ENCODE data around the gene STARD8. TPM values are rescaled to one million over a fixed set of nuclear protein-coding genes. Genes with fewer than 3 reads are reported as not detected.
"Not testable (repeated sequence)": the region's sequence is repeated elsewhere in the genome, so short reads cannot be mapped to it uniquely, and the experiment has no call there.

STARD8 gene
- total and polyA plus RNA-seq, 7 donors: 4.2 to 25.8 (median 8.8) TPM

GRCh38 chrX:68627986-68628385 lies 19.5 kb upstream of the STARD8 start:
- no peaks in the 10 kb centered on the region for H3K36me3 ChIP-seq (ENCODE audit: insufficient read depth in 1 of 2, low read depth in 1 of 2)
- WGBS, 3 donors: 79 to 96% (median 94%) methylated on average over 5 of the region's 5 CpGs
- H3K27me3 ChIP-seq (ENCODE audit: insufficient read depth in 3 of 3, low read length in 2 of 3): peaks cover 0 to 9% (median 0%) of the 10 kb centered on the region in 3 donors
- no peak overlapping the region for H3K4me3 ChIP-seq
- no peak for DNase-seq
- intact Hi-C loops (cut with DNase I): no loop called here
- H3K27ac ChIP-seq: no peak overlapping the region
- ATAC-seq: no peak
- H3K4me1 ChIP-seq: no peaks in the 10 kb centered on the region
- TF ChIP-seq CTCF (IDR thresholded peaks at IDR 0.05): no peak
- no peaks in the 10 kb centered on the region for H3K9me3 ChIP-seq

- DNase-seq; H3K4me1 ChIP-seq; ATAC-seq; intact Hi-C loops (cut with DNase I); H3K27ac ChIP-seq; H3K27me3 ChIP-seq (ENCODE audit: insufficient read depth in 3 of 3, low read length in 2 of 3); H3K4me3 ChIP-seq; H3K9me3 ChIP-seq; H3K36me3 ChIP-seq (ENCODE audit: insufficient read depth in 1 of 2, low read depth in 1 of 2): not testable (repeated sequence)
- WGBS, 3 donors: 79 to 90% (median 83%) methylated on average over 2 to 5 of the region's 7 CpGs
These were observed 17.5 kb upstream of the STARD8 start for GRCh38 chrX:68629936-68630335.

DNA sequence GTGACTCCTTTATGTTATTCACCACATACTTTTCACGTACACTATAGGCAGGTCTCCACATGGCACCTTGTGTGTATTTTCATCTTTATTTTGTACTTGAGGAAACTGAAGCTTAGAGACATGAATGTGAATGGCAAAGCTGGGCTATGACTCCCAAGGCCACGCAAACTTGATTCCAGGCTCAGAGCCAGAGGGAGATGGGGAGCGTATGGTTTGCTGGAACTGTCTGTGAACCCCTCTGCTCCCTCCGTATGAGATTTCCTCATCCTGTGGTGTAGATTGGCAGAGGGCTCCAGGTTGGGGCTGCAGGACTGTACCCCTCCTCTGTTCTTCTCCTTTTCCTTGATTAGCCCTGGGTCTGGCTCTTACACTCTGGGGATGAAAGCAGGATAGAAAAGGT lies 16.1 kb upstream of the STARD8 start:
- 56 to 73% (median 57%) methylated on average over 4 of the region's 4 CpGs for WGBS, 3 donors
- ATAC-seq: no peak
- TF ChIP-seq CTCF (IDR thresholded peaks at IDR 0.05): no peak

GRCh38 chrX:68632491-68632890 lies 15.0 kb upstream of the STARD8 start:
- 77 to 92% (median 83%) methylated on average over 2 of the region's 2 CpGs for WGBS, 3 donors
- Histone ChIP-seq H3K4me3 (no peak overlapping the region), H3K4me1 (no peaks in the 10 kb centered on the region), H3K27ac (no peak overlapping the region), H3K9me3 (no peaks in the 10 kb centered on the region), H3K27me3 (ENCODE audit: insufficient read depth in 3 of 3, low read length in 2 of 3) (peaks cover 0 to 11% (median 0%) of the 10 kb centered on the region in 3 donors), H3K36me3 (ENCODE audit: insufficient read depth in 1 of 2, low read depth in 1 of 2) (no peaks in the 10 kb centered on the region)
- ATAC-seq (no peak), DNase-seq (no peak)
- no peak for TF ChIP-seq CTCF (IDR thresholded peaks at IDR 0.05)
- intact Hi-C loops (cut with DNase I): no loop called here

More for the DNA sequence above, 16.1 kb upstream of the STARD8 start:
- Histone ChIP-seq H3K36me3 (ENCODE audit: insufficient read depth in 1 of 2, low read depth in 1 of 2) (no peaks in the 10 kb centered on the region), H3K9me3 (no peaks in the 10 kb centered on the region), H3K4me3 (no peak overlapping the region), H3K27me3 (ENCODE audit: insufficient read depth in 3 of 3, low read length in 2 of 3) (peaks cover 0 to 3% (median 0%) of the 10 kb centered on the region in 3 donors), H3K27ac (no peak overlapping the region), H3K4me1 (no peaks in the 10 kb centered on the region)
- intact Hi-C loops (cut with DNase I): no loop called here
- DNase-seq: no peak

GRCh38 chrX:68633981-68634380 lies 13.5 kb upstream of the STARD8 start:
- WGBS, 3 donors: 63 to 71% (median 66%) methylated on average over 2 of the region's 2 CpGs
- H3K4me3 ChIP-seq: no peak overlapping the region
- DNase-seq (no peak), ATAC-seq (no peak)
- no peaks in the 10 kb centered on the region for H3K9me3 ChIP-seq
- intact Hi-C loops (cut with DNase I): no loop called here
- H3K36me3 ChIP-seq (ENCODE audit: insufficient read depth in 1 of 2, low read depth in 1 of 2): no peaks in the 10 kb centered on the region
- H3K27ac ChIP-seq: no peak overlapping the region
- TF ChIP-seq CTCF (IDR thresholded peaks at IDR 0.05): no peak
- peaks cover 0 to 12% (median 0%) of the 10 kb centered on the region in 3 donors for H3K27me3 ChIP-seq (ENCODE audit: insufficient read depth in 3 of 3, low read length in 2 of 3)
- H3K4me1 ChIP-seq: no peaks in the 10 kb centered on the region

All from psoas muscle (tissue), 8 donors.